Stimulated activated CD4-positive, alpha-beta T cell treated with anti-CD3 and anti-CD28 coated beads, TNF-alpha, amount 100 ng/mL, for 24 hours (primary cell): ENCODE results near the gene MPC1L.
"Not testable (repeated sequence)": the region's sequence is repeated elsewhere in the genome, so short reads cannot be mapped to it uniquely, and the experiment has no call there.

Experiments used
- DNase-seq, 3 experiments: peaks; one replicate each; pipeline ENCODE4 v3.0.0-alpha.2; 2020; ENCODE audit warnings: low read depth in 3 of 3

Gene MPC1L

DNA sequence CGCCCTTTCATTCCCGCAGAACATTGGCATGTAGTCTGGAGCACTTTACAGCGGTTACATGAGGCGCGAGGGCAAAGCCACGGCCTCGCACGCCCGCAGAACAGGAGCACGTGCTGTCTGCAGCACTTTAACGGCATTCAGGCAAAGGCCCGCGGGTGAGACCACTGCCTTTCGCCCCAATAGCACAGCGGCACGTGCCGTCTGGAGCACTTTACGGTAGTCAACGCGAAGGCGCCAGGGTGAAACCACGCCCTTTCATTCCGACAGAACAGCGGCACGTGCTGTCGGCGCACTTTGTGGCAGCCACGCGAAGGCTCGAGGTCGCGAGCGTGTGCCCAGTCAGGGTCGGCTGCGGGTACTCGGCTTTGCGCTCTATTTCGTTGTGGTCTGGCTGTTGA lies at the start of gene MPC1L:
TSS of gene MPC1L (plus strand) at position 290 of the 398 bp plus-strand sequence. CDS start 138 bp downstream, outside the sequence.
- no peak for DNase-seq

- DNase-seq: peak in 1 of 3 experiments; percentile 7
These were observed 49.5 kb upstream of the MPC1L start for GRCh38 chrX:40573763-40574162.

GRCh38 chrX:40575411-40575810 lies 47.8 kb upstream of the MPC1L start:
- not testable (repeated sequence) for DNase-seq

GRCh38 chrX:40576291-40576690 lies 46.9 kb upstream of the MPC1L start:
- no peak for DNase-seq

- no peak for DNase-seq
These were observed 45.1 kb upstream of the MPC1L start for GRCh38 chrX:40578039-40578695.

DNA sequence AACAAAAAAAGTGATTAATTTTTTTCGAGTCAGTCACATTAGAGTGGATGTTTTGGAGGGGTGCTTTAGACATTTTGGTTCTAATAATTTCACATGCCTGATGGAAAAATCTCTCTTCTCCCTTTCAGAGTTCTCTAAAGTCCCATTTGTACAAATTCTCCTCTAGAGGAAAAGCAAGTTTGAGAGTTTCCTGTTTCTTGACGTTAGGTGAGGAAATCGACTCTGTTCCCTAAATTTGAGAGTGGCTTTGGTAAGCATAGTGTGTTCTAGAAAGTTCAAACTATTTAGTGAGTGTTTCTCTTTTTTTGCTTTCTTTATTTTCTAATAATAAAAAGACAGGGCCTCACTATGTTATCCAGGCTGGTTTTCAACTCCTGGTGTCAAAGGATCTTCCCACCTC lies 44.1 kb upstream of the MPC1L start:
- DNase-seq: no peak

- no peak for DNase-seq
These were observed 43.2 kb upstream of the MPC1L start for GRCh38 chrX:40579900-40580536.

DNA sequence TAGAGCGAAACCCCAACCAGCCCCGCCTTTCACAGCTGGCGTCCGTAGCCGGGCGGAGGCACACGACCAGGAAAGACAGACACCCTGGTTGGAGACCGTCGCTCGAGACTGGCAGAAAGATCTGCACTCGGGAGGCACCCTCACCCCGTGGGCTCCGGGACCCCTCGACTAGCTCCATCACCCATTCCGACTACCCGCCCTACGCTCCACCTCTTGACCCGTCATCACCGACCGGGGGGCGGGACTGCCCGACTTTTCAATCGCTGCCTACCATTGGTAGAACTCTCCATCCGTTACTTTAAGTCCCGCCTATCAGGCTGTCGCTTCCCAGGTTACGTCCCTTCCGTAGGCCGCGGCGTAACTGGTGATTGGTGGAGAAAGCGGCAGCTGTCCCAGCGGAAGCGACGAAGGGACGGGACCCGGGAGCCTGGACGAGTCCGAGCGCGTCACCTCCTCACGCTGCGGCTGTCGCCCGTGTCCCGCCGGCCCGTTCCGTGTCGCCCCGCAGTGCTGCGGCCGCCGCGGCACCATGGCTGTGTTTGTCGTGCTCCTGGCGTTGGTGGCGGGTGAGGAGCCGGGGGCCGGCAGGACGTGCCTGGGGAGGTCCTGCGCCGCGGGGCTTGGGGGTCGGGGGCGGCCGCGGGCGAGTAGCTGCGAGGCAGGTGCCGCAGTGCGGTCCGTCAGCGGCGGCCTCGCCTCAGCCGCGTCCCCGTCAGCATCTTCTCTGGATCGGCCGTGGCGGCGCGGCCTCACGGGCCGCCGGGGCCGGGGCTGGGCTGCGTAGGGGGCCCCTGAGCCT lies 42.5 kb upstream of the MPC1L start, which contains the start of gene ATP6AP2:
TSS of gene ATP6AP2 (plus strand) at position 434 of the 799 bp plus-strand sequence. CDS start at position 530, 96 bp downstream.
- DNase-seq: peak; percentile 72 to 86 (median 77)

DNA sequence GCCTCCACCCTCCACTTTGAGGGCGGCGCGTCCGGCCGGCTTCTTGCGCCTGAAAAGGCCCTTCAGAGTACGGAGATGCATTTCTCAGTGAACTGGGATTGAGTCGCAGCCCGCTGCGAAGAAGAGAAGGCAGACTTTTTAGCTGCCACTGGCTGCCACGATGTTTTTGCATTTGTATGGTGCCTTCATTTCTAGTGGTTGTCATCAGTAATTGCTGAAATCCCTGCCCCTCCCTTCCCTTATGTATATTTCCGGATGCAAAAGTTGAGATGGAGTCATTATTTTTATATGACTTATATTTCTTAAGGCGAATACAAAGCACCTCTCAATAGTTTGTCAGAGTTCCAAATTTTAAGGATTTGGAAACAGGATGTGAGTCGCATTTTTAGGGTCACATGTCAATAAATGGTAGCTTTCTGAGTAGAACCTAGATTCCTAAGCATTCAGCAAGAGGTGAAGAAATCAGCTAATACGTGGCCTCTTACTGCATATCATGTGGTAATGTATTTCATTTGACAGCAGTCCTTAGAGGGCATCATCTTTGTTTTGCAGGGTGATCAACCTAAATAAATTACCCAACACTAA lies 41.8 kb upstream of the MPC1L start:
- DNase-seq: no peak

DNA sequence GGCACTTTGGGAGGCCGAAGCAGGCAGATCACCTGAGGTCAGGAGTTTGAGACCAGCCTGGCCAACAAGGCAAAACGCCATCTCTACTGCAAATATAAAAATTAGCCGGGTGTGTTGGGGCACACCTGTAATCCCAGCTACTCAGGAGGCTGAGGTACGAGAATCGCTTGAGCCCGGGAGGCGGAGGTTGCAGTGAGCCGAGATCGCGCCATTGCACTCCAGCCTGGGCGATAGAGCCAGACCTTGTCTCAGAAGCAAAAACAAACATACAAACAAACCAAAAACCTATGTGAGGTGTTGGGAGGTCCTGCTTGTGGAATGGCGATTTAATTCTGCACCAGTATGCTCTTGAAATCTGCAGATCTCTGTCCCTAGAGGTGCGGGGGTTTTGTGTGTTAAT lies 41.0 kb upstream of the MPC1L start:
- not testable (repeated sequence) for DNase-seq

DNA sequence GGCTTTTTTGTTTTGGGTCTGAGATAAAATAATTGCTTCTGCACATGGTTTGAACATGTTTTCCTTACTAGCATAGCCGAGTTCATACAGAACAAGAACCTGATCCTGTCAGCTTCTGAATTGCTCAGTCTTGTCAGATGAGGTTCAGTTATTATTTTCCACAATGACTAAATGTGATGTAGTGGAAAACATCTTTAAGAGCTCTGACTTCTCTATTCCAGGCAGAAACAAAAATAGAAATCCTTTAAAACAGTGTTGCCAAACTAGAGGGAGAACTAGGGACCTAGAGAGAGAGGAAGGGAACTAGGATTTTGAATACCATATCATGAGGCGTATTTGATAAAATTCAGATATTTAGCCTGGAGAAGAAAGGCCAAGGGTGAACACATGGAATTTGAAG lies 40.4 kb upstream of the MPC1L start:
- DNase-seq: no peak

GRCh38 chrX:40587623-40588022 lies 35.6 kb upstream of the MPC1L start:
- not testable (repeated sequence) for DNase-seq

- DNase-seq: peak in 1 of 3 experiments; percentile 7
These were observed 33.5 kb upstream of the MPC1L start for GRCh38 chrX:40589616-40590321.

GRCh38 chrX:40603446-40603845 lies 19.8 kb upstream of the MPC1L start:
- DNase-seq: no peak

GRCh38 chrX:40607381-40607780 lies 15.8 kb upstream of the MPC1L start:
- no peak for DNase-seq

GRCh38 chrX:40612511-40612910 lies 10.7 kb upstream of the MPC1L start:
- no peak for DNase-seq

DNA sequence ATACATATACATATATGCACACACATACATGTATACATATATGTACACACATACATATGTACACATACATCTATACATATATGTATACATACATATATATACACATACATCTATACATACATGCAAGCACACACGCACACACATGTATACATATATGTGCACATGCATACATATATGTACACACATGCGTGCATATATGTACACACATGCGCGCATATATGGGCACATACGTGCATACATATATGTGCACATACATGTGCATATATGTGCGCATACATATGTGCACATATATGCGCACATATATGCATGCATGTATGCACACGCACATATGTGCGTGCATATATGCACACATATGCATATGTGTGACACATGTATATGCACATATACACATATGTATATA lies 7.3 kb upstream of the MPC1L start:
- no peak for DNase-seq

DNA sequence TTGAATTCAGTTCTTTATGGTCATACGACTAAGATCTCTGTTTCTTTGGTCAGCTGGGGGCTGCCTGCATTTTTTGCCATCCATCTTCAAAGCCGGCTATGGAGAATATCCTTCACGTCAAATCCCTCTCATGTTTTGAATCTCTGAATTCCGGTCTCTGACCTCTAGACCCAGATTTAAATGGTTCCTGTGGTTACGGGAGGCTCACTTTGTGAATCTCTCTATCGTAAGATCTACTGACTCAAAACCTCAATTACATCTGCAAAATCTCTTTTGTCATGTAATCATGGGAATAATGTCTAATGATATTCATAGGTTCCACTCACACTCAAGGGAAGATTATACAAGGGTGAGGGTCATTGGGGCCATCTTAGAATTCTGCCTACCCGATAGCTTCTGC lies 5.7 kb upstream of the MPC1L start:
- DNase-seq: no peak

DNA sequence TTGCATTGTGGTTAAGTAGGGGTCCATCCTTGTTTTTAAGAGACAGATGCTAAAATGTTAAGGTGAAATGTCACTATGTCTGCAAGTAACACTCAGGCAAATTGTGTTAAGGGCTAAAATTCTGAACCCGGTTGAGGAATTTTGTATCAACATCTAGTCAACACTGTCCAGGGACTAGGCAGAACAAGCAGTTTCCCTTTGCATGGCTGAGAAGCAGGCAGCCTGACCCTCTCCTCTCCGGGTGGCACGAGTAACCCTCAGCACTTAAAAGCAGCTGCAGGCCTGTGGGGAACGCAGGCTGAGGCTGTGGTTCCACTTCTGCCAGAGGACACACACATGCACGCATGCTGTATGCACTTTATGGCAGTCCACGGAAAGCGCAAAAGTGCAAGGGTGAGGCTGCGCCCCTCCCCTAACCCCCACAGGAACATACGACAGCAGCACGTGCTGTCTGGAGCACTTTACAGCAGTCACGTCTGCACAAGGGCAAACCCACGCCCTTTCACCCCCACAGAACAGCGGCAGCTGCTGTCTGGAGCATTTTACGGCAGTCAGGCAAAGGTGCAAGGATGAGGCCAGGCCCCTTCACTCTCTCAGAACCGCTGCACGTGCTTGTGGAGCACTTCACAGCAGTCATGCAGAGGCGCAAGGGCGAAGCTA lies 619 bp upstream of the MPC1L start:
- no peak for DNase-seq

- DNase-seq: no peak
These were observed 437 bp downstream of the MPC1L start for GRCh38 chrX:40623665-40624064.

- DNase-seq: no peak
These were observed 2.1 kb downstream of the MPC1L start for GRCh38 chrX:40625294-40625693.
